K562 (cell line): ENCODE results near the gene ANKZF1. TPM values are rescaled to one million over a fixed set of nuclear protein-coding genes. Genes with fewer than 3 reads are reported as not detected.
A peak's percentile ranks its signal among the peaks of the same experiment; 100 is the strongest.

Experiments used
- ATAC-seq: fragments of 200-7000 bp; cut with Tn5 transposase; 3 replicates; pipeline ENCODE4 v1.9.1; 2020; ENCODE audit warnings: moderate library complexity
- BruUV-seq: library from RNA; stranded (reverse); fragments of 400-500 nt; replicated peaks from 2 replicates; lab custom pipeline; 2021; lab: Mats Ljungman, UMichigan
- CTCF ChIA-PET: fragments of 300-600 bp; formaldehyde crosslinking; extraction: SDS; loops from one replicate; lab custom pipeline; 2021; ENCODE audit warnings: low intra/inter-chr PET ratio; lab: Yijun Ruan, JAX
- POLR2A ChIA-PET: fragments of 300-600, 350-650 bp; sonication (Branson Sonifier 250); formaldehyde crosslinking; extraction: SDS; loops from one replicate; lab custom pipeline; 2021; ENCODE audit warnings: antibody characterized with exemption, inconsistent platforms; lab: Yijun Ruan, JAX
- DNase-seq, 4 experiments: peaks; one replicate each; pipeline versions ENCODE4 v3.0.0 to v3.0.0-alpha.2; 2011 to 2018; ENCODE audit warnings: low spot score in 3 of 4, mixed read lengths in 3 of 4; ENCODE audit errors: extremely low read depth in 1 of 4
- FAIRE-seq: peaks from 2 replicates; lab custom pipeline; 2011; peaks lifted over from hg19 to GRCh38; lab: Jason Lieb, UNC
- H2AFZ ChIP-seq: 2 replicates; pipeline ENCODE4 v1.6.0; 2011; ENCODE audit warnings: low read depth, low read length, control low read depth, inconsistent platforms
- H3K27ac ChIP-seq: fragments of 200-600 bp; 3 replicates; pipeline ENCODE4 v1.8.0; 2011; ENCODE audit warnings: low read depth, mild to moderate bottlenecking, control low read depth, inconsistent platforms, low read length, moderate library complexity, mixed read lengths; ENCODE audit errors: extremely low read depth
- H3K27me3 ChIP-seq, 2 experiments: fragments of 300-600 bp in 1 of 2; 2 replicates in 1 of 2; 3 replicates in 1 of 2; pipeline versions ENCODE4 v1.6.0 to v1.8.0; 2011; ENCODE audit warnings: inconsistent platforms in 2 of 2, low read length in 2 of 2, mild to moderate bottlenecking in 1 of 2, mixed read lengths in 1 of 2, moderate library complexity in 1 of 2; ENCODE audit not compliant: control insufficient read depth in 2 of 2, insufficient read depth in 2 of 2
- H3K36me3 ChIP-seq: fragments of 300-600 bp; 3 replicates; pipeline ENCODE4 v1.8.0; 2011; ENCODE audit warnings: mild to moderate bottlenecking, low read length, inconsistent platforms; ENCODE audit not compliant: control insufficient read depth, insufficient read depth
- H3K4me1 ChIP-seq, 2 experiments: fragments of 200-600 bp in 1 of 2; replicated peaks in 1 of 2; 2 replicates in 1 of 2; 3 replicates in 1 of 2; pipeline versions ENCODE4 v1.5.1 to v1.8.0; 2011; ENCODE audit warnings: inconsistent platforms in 2 of 2, low read length in 2 of 2, mild to moderate bottlenecking in 1 of 2, mixed read lengths in 1 of 2, moderate library complexity in 1 of 2; ENCODE audit not compliant: control insufficient read depth in 2 of 2, insufficient read depth in 2 of 2
- H3K4me2 ChIP-seq: 2 replicates; pipeline ENCODE4 v1.6.1; 2011; ENCODE audit warnings: low read length, control low read depth, inconsistent platforms, mixed read lengths; ENCODE audit not compliant: insufficient read depth
- H3K4me3 ChIP-seq: fragments of 200-600 bp; sonication (generic), shearing (Covaris generic); 2 replicates; pipeline ENCODE4 v1.5.1; 2016; ENCODE audit warnings: control low read depth, inconsistent platforms
- H3K79me2 ChIP-seq: fragments of 200-600 bp; 3 replicates; pipeline ENCODE4 v1.8.0; 2011; ENCODE audit warnings: low read length, inconsistent platforms; ENCODE audit not compliant: control insufficient read depth, insufficient read depth
- H3K9ac ChIP-seq, 2 experiments: 2 replicates each; pipeline versions ENCODE4 v1.6.0 to v1.6.1; 2011; ENCODE audit warnings: low read depth in 2 of 2, low read length in 2 of 2, control low read depth in 1 of 2, inconsistent platforms in 1 of 2, mild to moderate bottlenecking in 1 of 2, mixed read lengths in 1 of 2; ENCODE audit not compliant: insufficient read depth in 1 of 2
- H3K9me1 ChIP-seq: one replicate; pipeline ENCODE4 v1.6.0; 2011; ENCODE audit warnings: inconsistent platforms, mild to moderate bottlenecking, low read length, moderate library complexity; ENCODE audit not compliant: control insufficient read depth, insufficient read depth
- H3K9me3 ChIP-seq: replicated peaks from 2 replicates; pipeline ENCODE4 v1.5.1; 2011; ENCODE audit warnings: low read depth, low read length, inconsistent platforms; ENCODE audit not compliant: control insufficient read depth, insufficient read depth
- H4K20me1 ChIP-seq: replicated peaks from 2 replicates; pipeline ENCODE4 v1.6.1; 2011; ENCODE audit warnings: low read length, inconsistent platforms, mixed read lengths; ENCODE audit not compliant: control insufficient read depth, insufficient read depth
- FOXM1 ChIP-seq, 2 experiments: fragments of 450-650 bp in 1 of 2; sonication (generic) in 1 of 2; formaldehyde crosslinking in 1 of 2; IDR thresholded peaks; 2 replicates each; pipeline versions ENCODE4 v1.6.1 to v1.9.0; 2017 to 2022; ENCODE audit warnings: low read depth in 2 of 2, mild to moderate bottlenecking in 2 of 2, missing genetic modification reagents in 1 of 2, moderate library complexity in 1 of 2
- KDM2B ChIP-seq: fragments of 250-450 bp; sonication (Bioruptor Pico); IDR thresholded peaks from 2 replicates; pipeline ENCODE4 v1.8.0; 2021; ENCODE audit warnings: mild to moderate bottlenecking, moderate library complexity
- LARP7 ChIP-seq: fragments of 450-650 bp; IDR thresholded peaks from 2 replicates; pipeline ENCODE4 v1.6.1; 2016
- PHF21A ChIP-seq: fragments of 450-650 bp; IDR thresholded peaks from 2 replicates; pipeline ENCODE4 v1.6.1; 2017; ENCODE audit warnings: low read depth, borderline replicate concordance
- UBTF ChIP-seq, 2 experiments: IDR thresholded peaks; 2 replicates each; pipeline ENCODE4 v1.6.1; 2012; ENCODE audit warnings: improper control_type of control experiment in 2 of 2, low read depth in 2 of 2, low read length in 2 of 2, borderline replicate concordance in 1 of 2
- ZBED1 ChIP-seq: IDR thresholded peaks from 2 replicates; pipeline ENCODE4 v1.6.1; 2014
- ZBTB26 ChIP-seq: fragments of 450-650 bp; formaldehyde crosslinking; IDR thresholded peaks from 2 replicates; pipeline ENCODE4 v1.4.0; 2022; ENCODE audit warnings: missing genetic modification characterization
- ZNF121 ChIP-seq: sonication (generic); formaldehyde crosslinking; conservative IDR thresholded peaks from 2 replicates; pipeline ENCODE4 v1.8.0; 2022; ENCODE audit warnings: missing genetic modification reagents
- ZNF444 ChIP-seq: fragments of 250-450 bp; sonication (Bioruptor Pico); IDR thresholded peaks from 2 replicates; pipeline ENCODE4 v1.4.0; 2020; ENCODE audit warnings: mild to moderate bottlenecking, moderate library complexity
- ZNF507 ChIP-seq: conservative IDR thresholded peaks from 2 replicates; pipeline ENCODE4 v1.6.1; 2017; ENCODE audit warnings: missing genetic modification characterization, missing compliant biosample characterization
- ZNF561 ChIP-seq: fragments of 450-650 bp; formaldehyde crosslinking; conservative IDR thresholded peaks from 2 replicates; pipeline ENCODE4 v1.4.0; 2020; ENCODE audit warnings: mild to moderate bottlenecking, moderate library complexity
- WGBS: fragments of 100-300 bp; shearing (Covaris generic); methylation state at CpG from one replicate; pipeline ENCODE4 v1.1.6; 2016; ENCODE audit warnings: low coverage, mixed read lengths; ENCODE audit not compliant: insufficient coverage; ENCODE audit errors: missing lambda C conversion rate; 5-methylcytosine and 5-hydroxymethylcytosine counted together
- in situ Hi-C: fragments of 300-500 bp; cut with MboI; formaldehyde crosslinking; loops from 4 replicates; pipeline ENCODE4 v1.15.0; 2018; ENCODE audit warnings: inconsistent platforms, mixed read lengths
- intact Hi-C: fragments of 100-400 bp; cut with micrococcal nuclease; formaldehyde crosslinking; loops from 2 replicates; pipeline ENCODE4 v1.14.2; 2022
- polyA plus RNA-seq, 8 experiments: library from polyadenylated mRNA; depleted of rRNA in 4 of 8; stranded (reverse) in 5 of 8; unstranded in 3 of 8; fragments of >200 nt; fragmentation: Nextera tagmentation in 2 of 8; fragmentation: Illumina TruSeq in 1 of 8; extraction: Ambion mirVana in 2 of 8; extraction: Trizol in 1 of 8; gene quantifications; 2 replicates each; pipeline versions ENCODE4 v1.2.1 to v1.2.3, GENCODE V29; 2011 to 2014; ENCODE audit warnings: inconsistent platforms in 1 of 8, missing spikeins in 1 of 8
- total RNA-seq, 7 experiments: library from RNA; depleted of rRNA in 6 of 7; stranded (reverse); fragments of >200 nt in 6 of 7; fragmentation: Illumina TruSeq in 2 of 7; extraction: Trizol in 2 of 7; gene quantifications; 2 replicates each; pipeline versions ENCODE4 v1.2.1 to v1.2.3, GENCODE V29; 2011 to 2021; ENCODE audit warnings: low replicate concordance in 1 of 7
- TF ChIP-seq, protein P1 (sequence below): fragments of 200-400 bp; formaldehyde crosslinking; IDR thresholded peaks from 2 replicates; pipeline ENCODE4 v1.6.1; 2017; ENCODE audit warnings: mild to moderate bottlenecking, low read depth, low read length, moderate library complexity

The ANKZF1 gene
- total and polyA plus RNA-seq, 9 of the 15 experiments (the other 6 are each of a cell fraction or from before 2014, with no cell fraction given): 3.1 to 60.6 (median 31.0) TPM

GRCh38 chr2:219279151-219279915 is 49.7 kb downstream of the ANKZF1 start, which contains the start of gene DNAJB2:
Gene DNAJB2 (plus strand): TSS chr2:219279366. CDS start chr2:219279834, 468 bp downstream.
- H3K27me3 ChIP-seq: no peaks in the 10 kb centered on the region
- FAIRE-seq: peak; percentile 90
- H3K36me3 ChIP-seq: no peaks in the 10 kb centered on the region
- BruUV-seq: no TSS peak
- peak; percentile 91 for ATAC-seq
- ChIA-PET POLR2A (interaction anchor here (0.6 to 1.6 kb wide), 14 partner anchors 9 to 146 kb away, joined by 3 to 8 read pairs (median 4); partner anchors contain the start of genes CNPPD1, DNPEP, GLB1L and STK16), CTCF (interaction anchor here (0.7 to 4.3 kb wide), 2 partner anchors 16 to 20 kb away, joined by 3 to 28 read pairs; no protein-coding TSS in a partner anchor)
- WGBS: 0% methylated on average over 28 of the region's 65 CpGs
- H3K79me2 ChIP-seq: no peaks in the 10 kb centered on the region
- peak within 1 kb of the TSS; percentile 34 for H3K4me3 ChIP-seq
- H3K4me1 ChIP-seq: peaks cover 42 to 55% of the 10 kb centered on the region in 2 experiments
- H3K9ac ChIP-seq: peak within 1 kb of the TSS; percentile 80 to 84
- H3K9me3 ChIP-seq: no peaks in the 10 kb centered on the region
- H3K9me1 ChIP-seq: peaks cover 5% of the 10 kb centered on the region
- in situ Hi-C loops (no loop called here), intact Hi-C loops (loop anchor here (1.0 to 5.0 kb wide), 6 partner anchors 15 to 318 kb away; partner anchors contain the start of genes ABCB6, NHEJ1, STK11IP and TUBA4A)
- peak; percentile 93 to 97 (median 95) for DNase-seq
- no peaks in the 10 kb centered on the region for H4K20me1 ChIP-seq
- H3K27ac ChIP-seq: peak within 1 kb of the TSS; percentile 87
- H3K4me2 ChIP-seq: peak within 1 kb of the TSS; percentile 90
- peak within 1 kb of the TSS; percentile 96 for H2AFZ ChIP-seq
- TF ChIP-seq ZNF121 (CRISPR knock-in tag): no peak
- TF ChIP-seq FOXM1 (IDR thresholded peaks at IDR 0.05; ENCODE audit: low read depth): peak; percentile 90
- no peak; the same call in 1 of the 2 replicates for TF ChIP-seq FOXM1 (CRISPR knock-in tag; IDR thresholded peaks at IDR 0.05; ENCODE audit: low read depth)
- TF ChIP-seq ZNF507 (tag): no peak
- TF ChIP-seq ZNF444 (CRISPR knock-in tag): 0 out of 2 replicates have a peak, but pooled peaks have one; percentile 54
- no peak for TF ChIP-seq ZBTB26
- peak; percentile 88 to 98; a peak in 3 of 4 replicates for TF ChIP-seq UBTF (IDR thresholded peaks at IDR 0.05; ENCODE audit: borderline replicate concordance in 1 of 2, low read depth in 2 of 2, low read length in 2 of 2)
- TF ChIP-seq LARP7: no peak
- TF ChIP-seq ZBED1: peak; percentile 76; the same call in 1 of the 2 replicates
- TF ChIP-seq, protein P1, sequence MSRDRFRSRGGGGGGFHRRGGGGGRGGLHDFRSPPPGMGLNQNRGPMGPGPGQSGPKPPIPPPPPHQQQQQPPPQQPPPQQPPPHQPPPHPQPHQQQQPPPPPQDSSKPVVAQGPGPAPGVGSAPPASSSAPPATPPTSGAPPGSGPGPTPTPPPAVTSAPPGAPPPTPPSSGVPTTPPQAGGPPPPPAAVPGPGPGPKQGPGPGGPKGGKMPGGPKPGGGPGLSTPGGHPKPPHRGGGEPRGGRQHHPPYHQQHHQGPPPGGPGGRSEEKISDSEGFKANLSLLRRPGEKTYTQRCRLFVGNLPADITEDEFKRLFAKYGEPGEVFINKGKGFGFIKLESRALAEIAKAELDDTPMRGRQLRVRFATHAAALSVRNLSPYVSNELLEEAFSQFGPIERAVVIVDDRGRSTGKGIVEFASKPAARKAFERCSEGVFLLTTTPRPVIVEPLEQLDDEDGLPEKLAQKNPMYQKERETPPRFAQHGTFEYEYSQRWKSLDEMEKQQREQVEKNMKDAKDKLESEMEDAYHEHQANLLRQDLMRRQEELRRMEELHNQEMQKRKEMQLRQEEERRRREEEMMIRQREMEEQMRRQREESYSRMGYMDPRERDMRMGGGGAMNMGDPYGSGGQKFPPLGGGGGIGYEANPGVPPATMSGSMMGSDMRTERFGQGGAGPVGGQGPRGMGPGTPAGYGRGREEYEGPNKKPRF: no peak
- no peak for TF ChIP-seq KDM2B (CRISPR knock-in tag)
- TF ChIP-seq PHF21A: no peak
- TF ChIP-seq ZNF561: no peak
